ENCODE results near the gene CTDP1. TPM values are rescaled to one million over a fixed set of nuclear protein-coding genes. Genes with fewer than 3 reads are reported as not detected.

The CTDP1 gene
- total RNA-seq, 2 experiments from 2014 or later = 11.9 to 15.4 TPM

GRCh38 chr18:79735071-79735980 is 55.7 kb downstream of the CTDP1 start:
- DNase-seq (ENCODE audit: low spot score) = no peak
- ChIA-PET POLR2A (no interaction called here), CTCF (ENCODE audit: unreplicated experiment) (no interaction called here)
- peaks cover 25% of the 10 kb centered on the region for H3K36me3 ChIP-seq (ENCODE audit: insufficient read depth, low read length)
- H2AFZ ChIP-seq (ENCODE audit: low read length) = no peak overlapping the region
- intact Hi-C loops (cut with micrococcal nuclease; ENCODE audit: unreplicated experiment) = no loop called here
- no peaks in the 10 kb centered on the region for H3K79me2 ChIP-seq (ENCODE audit: insufficient read depth, low read depth, low read length)
- BruUV-seq (replicated peaks) = no TSS peak
- no peak overlapping the region for H3K27ac ChIP-seq (ENCODE audit: low read depth, low read length, poor library complexity, severe bottlenecking)
- no peak overlapping the region for H3K4me3 ChIP-seq (ENCODE audit: low read depth, low read length, poor library complexity, severe bottlenecking)
- no peak overlapping the region for H3K4me2 ChIP-seq (ENCODE audit: low read length)
- H4K20me1 ChIP-seq (ENCODE audit: insufficient read depth, low read length) = no peaks in the 10 kb centered on the region
- no peaks in the 10 kb centered on the region for H3K4me1 ChIP-seq (ENCODE audit: insufficient read depth, low read length, poor library complexity, severe bottlenecking)
- H3K9me2 ChIP-seq (ENCODE audit: insufficient read depth, low read length) = no peaks in the 10 kb centered on the region
- TF ChIP-seq EZH2phosphoT487 (IDR thresholded peaks at IDR 0.05; ENCODE audit: borderline replicate concordance, low read depth, low read length) = no peak
- TF ChIP-seq, protein P1, sequence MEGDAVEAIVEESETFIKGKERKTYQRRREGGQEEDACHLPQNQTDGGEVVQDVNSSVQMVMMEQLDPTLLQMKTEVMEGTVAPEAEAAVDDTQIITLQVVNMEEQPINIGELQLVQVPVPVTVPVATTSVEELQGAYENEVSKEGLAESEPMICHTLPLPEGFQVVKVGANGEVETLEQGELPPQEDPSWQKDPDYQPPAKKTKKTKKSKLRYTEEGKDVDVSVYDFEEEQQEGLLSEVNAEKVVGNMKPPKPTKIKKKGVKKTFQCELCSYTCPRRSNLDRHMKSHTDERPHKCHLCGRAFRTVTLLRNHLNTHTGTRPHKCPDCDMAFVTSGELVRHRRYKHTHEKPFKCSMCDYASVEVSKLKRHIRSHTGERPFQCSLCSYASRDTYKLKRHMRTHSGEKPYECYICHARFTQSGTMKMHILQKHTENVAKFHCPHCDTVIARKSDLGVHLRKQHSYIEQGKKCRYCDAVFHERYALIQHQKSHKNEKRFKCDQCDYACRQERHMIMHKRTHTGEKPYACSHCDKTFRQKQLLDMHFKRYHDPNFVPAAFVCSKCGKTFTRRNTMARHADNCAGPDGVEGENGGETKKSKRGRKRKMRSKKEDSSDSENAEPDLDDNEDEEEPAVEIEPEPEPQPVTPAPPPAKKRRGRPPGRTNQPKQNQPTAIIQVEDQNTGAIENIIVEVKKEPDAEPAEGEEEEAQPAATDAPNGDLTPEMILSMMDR (conservative IDR thresholded peaks at IDR 0.05; ENCODE audit: low read length) = no peak
- H3K9me3 ChIP-seq (ENCODE audit: low read length) = no peaks in the 10 kb centered on the region

- intact Hi-C loops (cut with micrococcal nuclease; ENCODE audit: unreplicated experiment) = no loop called here
- no peak overlapping the region for H3K4me3 ChIP-seq (ENCODE audit: low read depth, low read length, poor library complexity, severe bottlenecking)
- no peaks in the 10 kb centered on the region for H3K4me1 ChIP-seq (ENCODE audit: insufficient read depth, low read length, poor library complexity, severe bottlenecking)
- DNase-seq (ENCODE audit: low spot score) = no peak
- CTCF ChIA-PET (ENCODE audit: unreplicated experiment) = no interaction called here
- no peaks in the 10 kb centered on the region for H3K9me3 ChIP-seq (ENCODE audit: low read length)
- H3K36me3 ChIP-seq (ENCODE audit: insufficient read depth, low read length) = peaks cover 17% of the 10 kb centered on the region
- no peak overlapping the region for H3K27ac ChIP-seq (ENCODE audit: low read depth, low read length, poor library complexity, severe bottlenecking)
- H4K20me1 ChIP-seq (ENCODE audit: insufficient read depth, low read length) = no peaks in the 10 kb centered on the region
- TF ChIP-seq, protein P1 (conservative IDR thresholded peaks at IDR 0.05; ENCODE audit: low read length) = no peak
- no peak for TF ChIP-seq EZH2phosphoT487 (IDR thresholded peaks at IDR 0.05; ENCODE audit: borderline replicate concordance, low read depth, low read length)
- POLR2A ChIA-PET = no interaction called here
- H3K9me2 ChIP-seq (ENCODE audit: insufficient read depth, low read length) = no peaks in the 10 kb centered on the region
- no peak overlapping the region for H3K4me2 ChIP-seq (ENCODE audit: low read length)
- no peaks in the 10 kb centered on the region for H3K79me2 ChIP-seq (ENCODE audit: insufficient read depth, low read depth, low read length)
- H2AFZ ChIP-seq (ENCODE audit: low read length) = no peak overlapping the region
- BruUV-seq (replicated peaks) = no TSS peak
Observed at GRCh38 chr18:79736230-79736629, 56.6 kb downstream of the CTDP1 start.

GRCh38 chr18:79736846-79737245 is 57.2 kb downstream of the CTDP1 start:
- Histone ChIP-seq H3K4me1 (ENCODE audit: insufficient read depth, low read length, poor library complexity, severe bottlenecking) (no peaks in the 10 kb centered on the region), H3K36me3 (ENCODE audit: insufficient read depth, low read length) (peaks cover 11% of the 10 kb centered on the region), H3K9me2 (ENCODE audit: insufficient read depth, low read length) (no peaks in the 10 kb centered on the region), H3K79me2 (ENCODE audit: insufficient read depth, low read depth, low read length) (no peaks in the 10 kb centered on the region), H3K4me2 (ENCODE audit: low read length) (no peak overlapping the region), H2AFZ (ENCODE audit: low read length) (no peak overlapping the region), H3K9me3 (ENCODE audit: low read length) (no peaks in the 10 kb centered on the region), H3K27ac (ENCODE audit: low read depth, low read length, poor library complexity, severe bottlenecking) (no peak overlapping the region), H3K4me3 (ENCODE audit: low read depth, low read length, poor library complexity, severe bottlenecking) (no peak overlapping the region), H4K20me1 (ENCODE audit: insufficient read depth, low read length) (no peaks in the 10 kb centered on the region)
- no peak for DNase-seq (ENCODE audit: low spot score)
- no TSS peak for BruUV-seq (replicated peaks)
- intact Hi-C loops (cut with micrococcal nuclease; ENCODE audit: unreplicated experiment) = no loop called here
- ChIA-PET POLR2A (no interaction called here), CTCF (ENCODE audit: unreplicated experiment) (no interaction called here)
- TF ChIP-seq, protein P1 (conservative IDR thresholded peaks at IDR 0.05; ENCODE audit: low read length) = no peak
- TF ChIP-seq EZH2phosphoT487 (IDR thresholded peaks at IDR 0.05; ENCODE audit: borderline replicate concordance, low read depth, low read length) = no peak
